Measurements from ENCODE around the gene ARL8B. TPM values are rescaled to one million over a fixed set of nuclear protein-coding genes. Genes with fewer than 3 reads are reported as not detected.

Gene ARL8B
- total RNA-seq, 1 experiment from 2014 or later: 29.0 TPM

GRCh38 chr3:5084224-5084623 lies 37.9 kb upstream of the ARL8B start:
- Histone ChIP-seq H3K9ac (ENCODE audit: extremely low read depth, insufficient read length, low read length) (no peak overlapping the region), H3K23ac (ENCODE audit: insufficient read length, low read depth, low read length) (no peak overlapping the region), H3K79me2 (ENCODE audit: insufficient read depth, low read length) (no peaks in the 10 kb centered on the region), H3K79me1 (ENCODE audit: insufficient read depth, low read depth, low read length, poor library complexity, severe bottlenecking) (no peaks in the 10 kb centered on the region), H2AFZ (ENCODE audit: low read length) (no peak overlapping the region), H4K8ac (replicated peaks; ENCODE audit: insufficient read length, low read depth, low read length) (no peak overlapping the region), H3K56ac (ENCODE audit: insufficient read length, low read depth, low read length) (no peak overlapping the region), H4K20me1 (ENCODE audit: control insufficient read depth, insufficient read depth, insufficient read length) (no peaks in the 10 kb centered on the region), H3K27ac (ENCODE audit: insufficient read length, low read depth, low read length) (no peak overlapping the region), H3K4me1 (ENCODE audit: insufficient read depth, low read length) (no peaks in the 10 kb centered on the region), H3K9me3 (ENCODE audit: control insufficient read depth, low read depth, low read length) (no peaks in the 10 kb centered on the region), H2BK12ac (ENCODE audit: insufficient read length, low read depth, low read length) (no peak overlapping the region), H3T11ph (ENCODE audit: low read length) (no peak overlapping the region), H2BK20ac (ENCODE audit: low read depth, low read length, poor library complexity, severe bottlenecking) (no peak overlapping the region), H2AK5ac (ENCODE audit: insufficient read length, low read length) (no peak overlapping the region), H3K18ac (ENCODE audit: insufficient read length, low read depth, low read length) (no peak overlapping the region), H4K5ac (ENCODE audit: insufficient read length, low read depth, low read length) (no peak overlapping the region), H3K23me2 (ENCODE audit: insufficient read length, low read depth, low read length, poor library complexity, severe bottlenecking) (no peaks in the 10 kb centered on the region), H2BK5ac (ENCODE audit: insufficient read length, low read length) (no peak overlapping the region), H3K14ac (ENCODE audit: insufficient read depth, low read length) (no peak overlapping the region), H3K27me3 (ENCODE audit: insufficient read depth, low read length) (no peaks in the 10 kb centered on the region; the same call in 1 of the 2 replicates), H2BK120ac (ENCODE audit: low read depth, low read length, poor library complexity, severe bottlenecking) (no peak overlapping the region), H3K4ac (ENCODE audit: low read depth, low read length) (no peak overlapping the region), H2BK15ac (ENCODE audit: low read depth, low read length) (no peak overlapping the region), H3K4me2 (ENCODE audit: insufficient read depth, insufficient read length, low read length) (no peak overlapping the region), H4K91ac (ENCODE audit: insufficient read length, low read depth, low read length) (no peak overlapping the region)
- no peaks in the 10 kb centered on the region for H3K9me3 Mint-ChIP-seq
- peaks cover 10 to 11% of the 10 kb centered on the region in 2 experiments for H3K4me1 Mint-ChIP-seq
- no peak for TF ChIP-seq CTCF (conservative IDR thresholded peaks at IDR 0.05)
- no peak overlapping the region for H3K27ac Mint-ChIP-seq
- H3K27me3 Mint-ChIP-seq (ENCODE audit: low read depth): no peaks in the 10 kb centered on the region; the same call in 1 of the 2 replicates
- H3K4me3 Mint-ChIP-seq: no peak overlapping the region
- no peak for DNase-seq
- WGBS (ENCODE audit: extremely low coverage, insufficient read length, low lambda C conversion rate): no CpG with 5 or more reads among the region's 5 CpGs
- H3K36me3 Mint-ChIP-seq (ENCODE audit: insufficient read depth in 1 of 3, low read depth in 3 of 3): no peaks in the 10 kb centered on the region
